SK-N-SH (cell line): ENCODE data around the gene TSHZ2. TPM values are rescaled to one million over a fixed set of nuclear protein-coding genes. Genes with fewer than 3 reads are reported as not detected.

Experiments
- polyA plus RNA-seq, 3 experiments: library from polyadenylated mRNA; depleted of rRNA; stranded (reverse); fragments of >200 nt; gene quantifications; 2 replicates each; pipeline ENCODE4 v1.2.3, GENCODE V29; 2012
- small RNA-seq, 7 experiments: library from RNA; depleted of rRNA; stranded (forward); fragments of <200 nt; gene quantifications; one replicate each; pipeline ENCODE3, GENCODE V24; 2012

Gene TSHZ2
- polyA plus RNA-seq, 1 of the 3 experiments (the other 2 are of a cell fraction) = 0.13 TPM

Small RNA genes lying within 50 kb of the gene (small RNA-seq; reads per million reads assigned to genes)
- 0 reads per million in 7 experiments for gene RF00019
